Peyer's patch (tissue), 4 donors: Measurements from ENCODE around the gene AMELX.

Experiments
- POLR2A ChIP-seq, 2 donors: fragments of 450-650 bp; IDR thresholded peaks; one replicate each; pipeline ENCODE4 v1.5.1; 2017; ENCODE audit warnings: antibody characterized with exemption in 2 of 2, mild to moderate bottlenecking in 2 of 2, moderate library complexity in 2 of 2
- TF ChIP-seq, protein P1 (sequence below), 6 experiments: fragments of 450-650 bp in 4 of 6; fragments of 200-600 bp in 2 of 6; sonication (generic) in 1 of 6; IDR thresholded peaks; one replicate each; pipeline ENCODE4 v1.5.1; 2017 to 2019; ENCODE audit warnings: antibody characterized with exemption in 6 of 6, mild to moderate bottlenecking in 3 of 6, moderate library complexity in 1 of 6

- TF ChIP-seq, protein P1, sequence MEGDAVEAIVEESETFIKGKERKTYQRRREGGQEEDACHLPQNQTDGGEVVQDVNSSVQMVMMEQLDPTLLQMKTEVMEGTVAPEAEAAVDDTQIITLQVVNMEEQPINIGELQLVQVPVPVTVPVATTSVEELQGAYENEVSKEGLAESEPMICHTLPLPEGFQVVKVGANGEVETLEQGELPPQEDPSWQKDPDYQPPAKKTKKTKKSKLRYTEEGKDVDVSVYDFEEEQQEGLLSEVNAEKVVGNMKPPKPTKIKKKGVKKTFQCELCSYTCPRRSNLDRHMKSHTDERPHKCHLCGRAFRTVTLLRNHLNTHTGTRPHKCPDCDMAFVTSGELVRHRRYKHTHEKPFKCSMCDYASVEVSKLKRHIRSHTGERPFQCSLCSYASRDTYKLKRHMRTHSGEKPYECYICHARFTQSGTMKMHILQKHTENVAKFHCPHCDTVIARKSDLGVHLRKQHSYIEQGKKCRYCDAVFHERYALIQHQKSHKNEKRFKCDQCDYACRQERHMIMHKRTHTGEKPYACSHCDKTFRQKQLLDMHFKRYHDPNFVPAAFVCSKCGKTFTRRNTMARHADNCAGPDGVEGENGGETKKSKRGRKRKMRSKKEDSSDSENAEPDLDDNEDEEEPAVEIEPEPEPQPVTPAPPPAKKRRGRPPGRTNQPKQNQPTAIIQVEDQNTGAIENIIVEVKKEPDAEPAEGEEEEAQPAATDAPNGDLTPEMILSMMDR (IDR thresholded peaks at IDR 0.05): no peak
- no peak for TF ChIP-seq POLR2A (IDR thresholded peaks at IDR 0.05)
Observed at GRCh38 chrX:11272863-11273262, 20.4 kb upstream of the AMELX start.
